A549 treated with Hydrocortisone at 1 μM for 4 hours (cell line): ENCODE results near the gene COPG2. TPM values are rescaled to one million over a fixed set of nuclear protein-coding genes. Genes with fewer than 3 reads are reported as not detected.

Experiments used
- total RNA-seq: library from RNA; stranded (reverse); fragments of 200-300 nt; extraction: Qiagen RNA extraction; gene quantifications from 5 replicates; pipeline ENCODE4 v1.2.3, GENCODE V29; 2022

COPG2 gene
- total RNA-seq, result 12.1 to 17.4 TPM (median 13.9 TPM) in 5 replicates

GRCh38 chr7:130668258-130669084 lies at the start of gene COPG2:
Gene COPG2 (minus strand): TSS chr7:130668748. CDS start chr7:130668668, 80 bp downstream.

GRCh38 chr7:130491841-130492522 lies 176.6 kb downstream of the COPG2 start, which contains the start of gene MEST:
Gene MEST (plus strand): TSS chr7:130492085. CDS start chr7:130492314, 229 bp downstream.

Other genes starting within 250 kb of the COPG2 start
- gene CEP41, start 227.7 kb downstream of the COPG2 start, total RNA-seq, result 11.8 to 13.3 TPM (median 12.6 TPM) in 5 replicates
- 31.0 to 40.3 TPM (median 36.3 TPM) in 5 replicates for gene MEST, start 176.7 kb downstream of the COPG2 start, total RNA-seq
- gene TSGA13, start 17.8 kb upstream of the COPG2 start, total RNA-seq, result not detected in 5 replicates
- 0.03 to 0.07 TPM (median 0.05 TPM) in 4 of 5 replicates, not detected in the other for gene KLF14, start 65.5 kb upstream of the COPG2 start, total RNA-seq